IMR-90 (cell line): ENCODE results near the gene NADSYN1.

Source experiments
- CEBPB ChIP-seq: IDR thresholded peaks from 2 replicates; pipeline ENCODE4 v1.6.1; 2012; ENCODE audit warnings: low read depth, low read length, improper control_type of control experiment
- MXI1 ChIP-seq: IDR thresholded peaks from 2 replicates; pipeline ENCODE4 v1.6.1; 2012; ENCODE audit warnings: low read depth, mild to moderate bottlenecking, low read length, moderate library complexity, borderline replicate concordance
- NFE2L2 ChIP-seq: fragments of 150-350 bp; IDR thresholded peaks from 2 replicates; pipeline ENCODE4 v1.6.1; 2016; ENCODE audit warnings: low read depth, mild to moderate bottlenecking, low read length
- POLR2A ChIP-seq: IDR thresholded peaks from 2 replicates; pipeline ENCODE4 v1.6.1; 2012; ENCODE audit warnings: mild to moderate bottlenecking, low read depth, low read length
- TF ChIP-seq, protein P1 (sequence below): conservative IDR thresholded peaks from 2 replicates; pipeline ENCODE4 v1.5.1; 2012; ENCODE audit warnings: mild to moderate bottlenecking, low read depth, low read length, improper control_type of control experiment

DNA sequence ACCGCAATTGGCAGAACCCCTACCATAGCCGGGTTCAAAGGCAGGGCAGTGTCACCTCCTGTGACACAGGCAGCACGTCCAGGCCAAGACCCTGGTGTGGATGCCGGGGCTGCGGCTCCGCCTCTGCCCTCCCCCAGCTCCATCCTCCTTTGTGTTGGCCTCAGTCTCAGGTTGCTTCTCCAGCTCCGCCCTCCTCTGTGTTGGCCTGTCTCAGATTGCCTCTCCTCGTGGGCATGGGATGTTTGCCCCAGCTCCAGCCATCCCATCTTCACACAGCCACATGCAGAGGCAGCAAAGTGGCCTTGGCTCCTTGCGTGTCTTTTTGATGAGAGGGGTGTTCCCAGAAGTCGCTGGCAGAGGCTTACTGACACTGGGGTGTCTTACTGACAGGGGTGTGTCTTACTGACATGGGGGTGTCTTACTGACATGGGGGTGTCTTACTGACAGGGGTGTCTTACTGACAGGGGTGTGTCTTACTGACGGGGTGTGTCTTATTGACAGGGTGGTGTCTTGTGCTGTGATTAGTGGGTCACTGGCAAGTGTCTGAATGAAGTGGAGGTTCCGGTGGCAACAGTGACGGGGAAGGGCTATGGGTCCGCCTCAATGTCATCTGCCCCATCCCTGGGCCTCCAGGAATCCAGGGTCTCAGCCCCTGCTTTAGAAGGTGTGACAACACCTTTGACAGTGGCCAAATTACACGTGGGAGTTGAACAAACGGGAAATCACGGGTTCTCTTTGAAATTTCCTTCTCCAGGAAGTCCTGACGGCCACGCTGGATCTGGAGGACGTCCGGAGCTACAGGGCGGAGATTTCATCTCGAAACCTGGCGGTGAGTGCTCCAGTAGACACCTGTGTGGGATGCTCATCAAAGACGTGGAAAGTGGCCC is 24.9 kb downstream of the NADSYN1 start:
- TF ChIP-seq POLR2A: no peak
- TF ChIP-seq, protein P1, sequence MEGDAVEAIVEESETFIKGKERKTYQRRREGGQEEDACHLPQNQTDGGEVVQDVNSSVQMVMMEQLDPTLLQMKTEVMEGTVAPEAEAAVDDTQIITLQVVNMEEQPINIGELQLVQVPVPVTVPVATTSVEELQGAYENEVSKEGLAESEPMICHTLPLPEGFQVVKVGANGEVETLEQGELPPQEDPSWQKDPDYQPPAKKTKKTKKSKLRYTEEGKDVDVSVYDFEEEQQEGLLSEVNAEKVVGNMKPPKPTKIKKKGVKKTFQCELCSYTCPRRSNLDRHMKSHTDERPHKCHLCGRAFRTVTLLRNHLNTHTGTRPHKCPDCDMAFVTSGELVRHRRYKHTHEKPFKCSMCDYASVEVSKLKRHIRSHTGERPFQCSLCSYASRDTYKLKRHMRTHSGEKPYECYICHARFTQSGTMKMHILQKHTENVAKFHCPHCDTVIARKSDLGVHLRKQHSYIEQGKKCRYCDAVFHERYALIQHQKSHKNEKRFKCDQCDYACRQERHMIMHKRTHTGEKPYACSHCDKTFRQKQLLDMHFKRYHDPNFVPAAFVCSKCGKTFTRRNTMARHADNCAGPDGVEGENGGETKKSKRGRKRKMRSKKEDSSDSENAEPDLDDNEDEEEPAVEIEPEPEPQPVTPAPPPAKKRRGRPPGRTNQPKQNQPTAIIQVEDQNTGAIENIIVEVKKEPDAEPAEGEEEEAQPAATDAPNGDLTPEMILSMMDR: no peak
- no peak for TF ChIP-seq MXI1
- TF ChIP-seq NFE2L2: no peak
- no peak for TF ChIP-seq CEBPB
